Osteoblast (primary cell): ENCODE measurements around the gene ANTKMT. TPM values are rescaled to one million over a fixed set of nuclear protein-coding genes. Genes with fewer than 3 reads are reported as not detected.

Source experiments
- DNase-seq: peaks from one replicate; pipeline ENCODE4 v3.0.0; 2011; ENCODE audit warnings: low spot score, mixed read lengths; ENCODE audit not compliant: insufficient read length; ENCODE audit errors: missing footprints
- H2AFZ ChIP-seq: 2 replicates; pipeline ENCODE4 v1.6.0; 2011; ENCODE audit warnings: mild to moderate bottlenecking, low read length
- H3K27ac ChIP-seq: 2 replicates; pipeline ENCODE4 v1.5.1; 2011; ENCODE audit warnings: mild to moderate bottlenecking, low read depth, low read length, moderate library complexity
- H3K27me3 ChIP-seq: 2 replicates; pipeline ENCODE4 v1.6.0; 2012; ENCODE audit warnings: mild to moderate bottlenecking, control low read depth, inconsistent platforms, low read length, moderate library complexity; ENCODE audit not compliant: insufficient read depth
- H3K36me3 ChIP-seq: 2 replicates; pipeline ENCODE4 v1.5.1; 2011; ENCODE audit warnings: mild to moderate bottlenecking, low read length, control low read depth, moderate library complexity; ENCODE audit not compliant: insufficient read depth
- H3K4me1 ChIP-seq: 2 replicates; pipeline ENCODE4 v1.5.1; 2011; ENCODE audit warnings: mild to moderate bottlenecking, low read length, control low read depth, moderate library complexity; ENCODE audit not compliant: insufficient read depth
- H3K4me2 ChIP-seq: 2 replicates; pipeline ENCODE4 v1.6.0; 2011; ENCODE audit warnings: mild to moderate bottlenecking, low read length; ENCODE audit not compliant: insufficient read depth
- H3K4me3 ChIP-seq: fragments of 200-600 bp; sonication (generic); 3 replicates; pipeline ENCODE4 v1.5.1; 2012; ENCODE audit warnings: mild to moderate bottlenecking, low read length, inconsistent platforms; ENCODE audit not compliant: insufficient read depth
- H3K79me2 ChIP-seq: 2 replicates; pipeline ENCODE4 v1.6.0; 2012; ENCODE audit warnings: mild to moderate bottlenecking, low read length, control low read depth, inconsistent platforms; ENCODE audit not compliant: insufficient read depth
- H3K9me3 ChIP-seq: 2 replicates; pipeline ENCODE4 v1.5.1; 2011; ENCODE audit warnings: low read depth, low read length, control low read depth
- H4K20me1 ChIP-seq: 2 replicates; pipeline ENCODE4 v1.6.0; 2012; ENCODE audit warnings: mild to moderate bottlenecking, low read length, control low read depth; ENCODE audit not compliant: insufficient read depth
- CTCF ChIP-seq: IDR thresholded peaks from 2 replicates; pipeline ENCODE4 v1.5.1; 2011; ENCODE audit warnings: mild to moderate bottlenecking, low read depth, low read length, moderate library complexity; ENCODE audit errors: extremely low read depth
- total RNA-seq: library from RNA; depleted of rRNA; stranded (reverse); fragments of >200 nt; gene quantifications from 2 replicates; pipeline ENCODE4 v1.2.3, GENCODE V29; 2012

ANTKMT gene
- total RNA-seq, 1 donor, result 21.7 TPM

- Histone ChIP-seq H3K9me3 (no peaks in the 10 kb centered on the region), H3K27me3 (no peaks in the 10 kb centered on the region), H4K20me1 (no peaks in the 10 kb centered on the region), H3K27ac (no peak overlapping the region), H3K36me3 (no peaks in the 10 kb centered on the region), H3K4me2 (no peak overlapping the region), H2AFZ (no peak overlapping the region), H3K79me2 (no peaks in the 10 kb centered on the region), H3K4me1 (no peaks in the 10 kb centered on the region), H3K4me3 (no peak overlapping the region)
- DNase-seq, result no peak
- TF ChIP-seq CTCF, result no peak
Observed at GRCh38 chr16:761625-762513, 40.9 kb downstream of the ANTKMT start.

- Histone ChIP-seq H2AFZ (no peak overlapping the region), H3K4me3 (no peak overlapping the region), H3K36me3 (no peaks in the 10 kb centered on the region), H3K9me3 (no peaks in the 10 kb centered on the region), H3K27ac (no peak overlapping the region), H3K4me2 (no peak overlapping the region), H4K20me1 (no peaks in the 10 kb centered on the region), H3K27me3 (no peaks in the 10 kb centered on the region), H3K4me1 (no peaks in the 10 kb centered on the region), H3K79me2 (no peaks in the 10 kb centered on the region)
- DNase-seq, result no peak
- no peak for TF ChIP-seq CTCF
Observed at GRCh38 chr16:762595-763268, 41.8 kb downstream of the ANTKMT start.

GRCh38 chr16:763369-764183 is 42.6 kb downstream of the ANTKMT start:
- H3K9me3 ChIP-seq, result no peaks in the 10 kb centered on the region
- H3K4me1 ChIP-seq, result no peaks in the 10 kb centered on the region
- H4K20me1 ChIP-seq, result no peaks in the 10 kb centered on the region
- H3K79me2 ChIP-seq, result no peaks in the 10 kb centered on the region
- no peak overlapping the region for H3K4me2 ChIP-seq
- no peak overlapping the region for H3K4me3 ChIP-seq
- no peak for TF ChIP-seq CTCF
- H3K27me3 ChIP-seq, result no peaks in the 10 kb centered on the region
- no peak overlapping the region for H2AFZ ChIP-seq
- no peaks in the 10 kb centered on the region for H3K36me3 ChIP-seq
- no peak for DNase-seq
- no peak overlapping the region for H3K27ac ChIP-seq
